ENCODE data around the gene SLC39A9.
"Not testable (repeated sequence)": the region's sequence is repeated elsewhere in the genome, so short reads cannot be mapped to it uniquely, and the experiment has no call there.

SLC39A9 gene

DNA sequence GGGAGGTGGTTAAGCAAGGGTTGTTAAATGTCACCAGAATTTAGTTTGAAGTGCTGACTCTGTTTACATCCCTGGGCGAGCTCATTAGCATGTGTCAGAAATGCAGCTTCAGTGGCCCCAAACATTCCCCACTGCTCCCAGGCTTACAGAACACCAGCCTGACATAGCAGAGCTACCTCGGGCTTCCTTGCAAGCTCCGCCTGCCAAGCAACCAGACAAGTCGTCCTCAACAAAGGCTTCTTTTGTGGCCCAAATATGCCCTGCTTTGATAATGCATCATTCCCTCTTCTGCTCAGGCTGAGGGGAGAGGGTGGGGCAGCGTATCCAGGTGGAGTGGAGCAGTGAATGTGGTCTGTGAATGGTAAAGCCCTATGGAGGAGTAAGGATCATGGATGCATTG, 28.4 kb upstream of the SLC39A9 start:
- no peak for DNase-seq (ENCODE audit: low read depth)

- no peak for DNase-seq (ENCODE audit: low read depth)
Observed at GRCh38 chr14:69372146-69372545, 26.3 kb upstream of the SLC39A9 start.

- no peak for DNase-seq (ENCODE audit: low read depth)
Observed at GRCh38 chr14:69373104-69373503, 25.4 kb upstream of the SLC39A9 start.

- DNase-seq (ENCODE audit: low read depth): no peak
Observed at GRCh38 chr14:69374235-69374634, 24.3 kb upstream of the SLC39A9 start.

DNA sequence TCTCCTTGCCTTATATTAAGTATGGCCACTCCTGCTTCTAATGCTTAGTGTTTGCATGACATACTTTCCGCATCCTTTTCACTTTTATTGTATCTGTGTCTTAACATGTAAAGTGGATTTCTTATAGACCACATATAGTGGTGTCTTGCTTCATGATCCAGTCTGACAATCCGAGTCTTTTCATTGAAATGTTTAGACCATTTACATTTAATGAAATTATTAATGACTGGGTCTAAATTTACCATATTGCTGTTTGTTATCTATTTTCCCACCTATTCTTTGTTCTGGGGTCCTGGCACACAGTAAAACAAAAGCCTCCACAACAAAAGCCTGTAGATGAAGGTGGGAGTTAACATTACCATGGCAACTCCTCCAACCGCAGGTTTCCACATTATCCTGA, 23.3 kb upstream of the SLC39A9 start:
- no peak for DNase-seq (ENCODE audit: low read depth)

GRCh38 chr14:69375722-69376121, 22.8 kb upstream of the SLC39A9 start:
- DNase-seq (ENCODE audit: low read depth): no peak

GRCh38 chr14:69376439-69376838, 22.1 kb upstream of the SLC39A9 start:
- DNase-seq (ENCODE audit: low read depth): peak; percentile 35

DNA sequence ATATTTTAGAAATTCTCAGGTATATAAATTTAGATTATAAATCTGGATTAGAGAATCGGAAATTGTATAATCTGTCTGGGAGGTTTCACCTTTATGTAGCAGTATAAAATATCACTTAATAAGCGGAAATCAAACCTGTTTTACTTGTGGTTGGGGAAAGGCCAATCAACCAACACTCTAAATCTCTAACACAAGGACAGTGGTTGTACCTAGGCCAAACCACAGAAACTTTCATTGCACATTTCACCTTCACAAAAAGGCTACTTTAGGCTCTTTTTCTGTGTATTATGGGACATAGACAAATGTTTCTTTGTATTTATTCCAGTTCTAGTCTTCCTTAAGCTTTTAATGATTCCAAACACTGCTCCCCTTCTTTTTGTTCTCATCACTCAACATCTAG, 20.2 kb upstream of the SLC39A9 start:
- no peak for DNase-seq (ENCODE audit: low read depth)

DNA sequence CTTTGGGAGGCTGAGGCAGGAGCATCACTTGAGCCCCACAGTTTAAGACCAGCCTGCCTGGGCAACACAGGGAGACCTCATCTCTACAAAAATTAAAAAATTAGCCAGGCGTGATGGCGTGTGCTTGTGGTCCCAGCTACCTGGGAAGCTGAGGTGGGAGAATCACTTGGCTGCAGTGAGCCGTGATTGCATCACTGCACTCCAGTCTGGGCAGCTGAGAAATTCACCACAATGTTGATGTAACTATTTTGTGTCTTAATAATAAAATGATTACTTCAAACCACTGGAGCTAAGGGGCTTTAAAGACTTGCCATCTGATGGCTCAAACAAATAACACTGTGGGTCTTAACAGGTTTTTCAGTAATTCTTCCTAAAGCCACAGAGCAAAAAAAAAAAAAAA, 11.2 kb upstream of the SLC39A9 start:
- DNase-seq (ENCODE audit: low read depth): no peak

DNA sequence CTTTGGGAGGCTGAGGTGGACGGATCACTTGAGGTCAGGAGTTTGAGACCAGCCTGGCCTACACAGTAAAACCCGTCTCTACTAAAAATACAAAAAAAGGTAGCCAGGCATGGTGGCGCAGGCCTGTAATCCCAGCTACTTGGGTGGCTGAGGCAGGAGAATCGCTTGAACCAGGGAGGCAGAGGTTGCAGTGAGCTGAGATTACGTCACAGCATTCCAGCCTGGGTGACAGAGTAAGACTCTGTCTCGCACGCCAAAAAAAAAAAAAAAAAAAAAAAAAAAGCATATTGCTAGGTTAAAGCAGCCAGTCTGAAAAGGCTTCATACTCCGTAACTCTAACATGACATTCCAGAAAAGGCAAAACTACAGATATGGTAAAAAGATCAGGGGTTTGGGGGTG, 7.1 kb upstream of the SLC39A9 start:
- not testable (repeated sequence) for DNase-seq (ENCODE audit: low read depth)

DNA sequence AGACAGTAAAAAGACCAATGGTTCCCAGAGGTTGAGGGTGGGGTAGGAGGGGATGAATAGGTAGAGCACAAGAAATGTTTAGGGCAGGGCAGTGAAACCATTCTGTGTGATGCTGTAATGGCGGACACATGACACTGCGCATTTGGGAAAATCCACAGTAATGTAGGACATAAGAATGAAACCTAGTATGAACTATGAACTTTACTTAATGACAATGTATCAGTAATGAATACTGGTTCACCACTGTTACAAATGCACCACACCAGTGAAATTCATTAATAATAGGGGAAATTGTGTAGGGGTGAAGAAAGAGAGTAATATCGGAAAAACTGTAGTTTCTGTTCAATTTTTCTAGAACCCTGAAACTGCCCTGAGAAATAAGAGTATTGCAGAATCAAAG, 6.0 kb upstream of the SLC39A9 start:
- DNase-seq (ENCODE audit: low read depth): no peak

DNA sequence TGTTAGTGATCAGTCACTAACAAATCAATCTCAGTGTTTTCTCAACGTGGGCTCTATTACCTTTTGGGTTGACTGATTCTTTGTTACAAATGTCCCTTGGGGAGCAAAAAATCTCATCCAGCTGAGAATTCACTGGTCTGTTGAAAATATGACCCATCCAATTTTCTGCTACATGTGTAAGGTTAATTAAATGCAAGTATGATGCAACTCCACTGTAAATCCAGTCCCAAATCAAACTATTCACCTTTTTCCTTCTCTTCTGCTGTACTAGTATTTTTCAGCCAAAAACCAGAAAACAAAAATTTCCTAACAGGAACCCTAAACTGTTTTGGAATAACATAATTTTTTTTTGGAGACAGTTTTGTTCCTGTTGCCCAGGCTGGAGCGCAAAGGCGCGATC, 2.6 kb upstream of the SLC39A9 start:
- DNase-seq (ENCODE audit: low read depth): no peak

GRCh38 chr14:69398818-69399210, 322 bp downstream of the SLC39A9 start:
- no peak for DNase-seq (ENCODE audit: low read depth)

DNA sequence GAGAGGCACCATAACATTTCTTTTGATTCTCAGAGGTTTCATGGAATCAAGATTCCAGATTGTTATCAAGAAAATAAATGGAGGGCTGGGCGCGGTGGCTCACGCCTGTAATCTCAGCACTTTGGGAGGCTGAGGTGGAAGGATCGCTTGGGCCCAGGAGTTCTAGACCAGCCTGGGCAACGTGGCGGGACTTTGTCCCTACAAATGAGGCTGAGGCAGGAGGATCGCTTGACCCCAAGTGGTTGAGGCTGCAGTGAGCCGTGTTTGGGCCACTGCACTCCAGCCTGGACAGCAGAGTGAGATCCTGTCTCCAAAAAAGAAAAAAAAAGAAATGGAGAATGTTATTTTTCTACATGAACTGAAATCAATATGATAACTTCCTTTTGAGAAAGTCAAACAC, 1.3 kb downstream of the SLC39A9 start:
- no peak for DNase-seq (ENCODE audit: low read depth)

- DNase-seq (ENCODE audit: low read depth): no peak
Observed at GRCh38 chr14:69400154-69400553, 1.7 kb downstream of the SLC39A9 start.

DNA sequence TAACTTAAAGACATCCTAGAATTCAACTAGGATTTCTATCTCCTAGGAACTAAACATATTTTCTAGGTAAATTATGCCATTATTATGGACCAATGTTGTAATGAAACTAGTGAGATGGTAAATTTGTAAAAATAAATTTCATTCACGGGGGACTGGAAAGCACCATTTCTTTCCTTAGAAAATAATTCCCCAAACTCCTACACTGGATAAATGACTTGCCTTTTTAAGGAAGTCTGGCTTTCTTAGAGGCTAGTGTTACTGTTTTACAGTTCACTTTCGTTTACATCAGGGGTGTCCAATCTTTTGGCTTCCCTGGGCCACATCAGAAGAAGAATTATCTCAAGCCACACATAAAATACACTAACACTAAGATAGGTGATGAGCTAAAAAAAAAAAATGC, 3.3 kb downstream of the SLC39A9 start:
- no peak for DNase-seq (ENCODE audit: low read depth)

DNA sequence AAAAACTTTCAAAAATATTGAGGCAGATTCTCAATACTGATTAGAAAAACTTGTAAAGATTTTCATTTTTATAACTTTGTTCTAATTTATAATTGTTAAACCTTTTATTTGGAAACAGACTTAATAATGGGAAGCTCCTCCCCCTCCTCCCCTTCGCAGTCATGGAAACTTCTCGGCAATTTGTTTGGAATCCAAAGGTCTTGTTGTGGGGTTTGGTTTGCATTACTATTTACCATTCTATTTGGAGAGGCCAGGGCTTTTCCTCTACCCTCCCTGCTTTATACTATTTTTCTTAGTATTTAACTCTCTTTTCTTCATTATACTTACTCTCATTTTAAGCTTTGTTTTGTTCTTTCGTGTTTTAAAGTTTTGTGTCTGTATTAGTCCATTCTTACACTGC, 6.0 kb downstream of the SLC39A9 start:
- DNase-seq (ENCODE audit: low read depth): no peak

DNA sequence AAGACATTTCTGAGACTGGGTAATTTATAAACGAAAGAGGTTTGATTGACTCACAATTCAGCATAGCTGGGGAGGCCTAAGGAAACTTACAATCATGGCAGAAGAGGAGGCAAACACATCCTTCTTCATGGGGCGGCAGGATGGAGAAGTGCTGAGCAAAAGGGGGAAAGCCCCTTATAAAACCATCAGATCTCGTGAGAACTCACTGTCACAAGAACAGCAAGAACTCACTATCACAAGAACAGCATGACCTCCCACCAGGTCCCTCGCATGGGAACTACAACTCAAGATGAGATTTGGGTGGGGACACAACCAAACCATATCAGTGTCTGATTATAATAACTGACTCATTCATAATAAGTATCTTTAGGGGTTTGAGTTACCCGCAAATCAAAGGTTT, 6.4 kb downstream of the SLC39A9 start:
- DNase-seq (ENCODE audit: low read depth): no peak

DNA sequence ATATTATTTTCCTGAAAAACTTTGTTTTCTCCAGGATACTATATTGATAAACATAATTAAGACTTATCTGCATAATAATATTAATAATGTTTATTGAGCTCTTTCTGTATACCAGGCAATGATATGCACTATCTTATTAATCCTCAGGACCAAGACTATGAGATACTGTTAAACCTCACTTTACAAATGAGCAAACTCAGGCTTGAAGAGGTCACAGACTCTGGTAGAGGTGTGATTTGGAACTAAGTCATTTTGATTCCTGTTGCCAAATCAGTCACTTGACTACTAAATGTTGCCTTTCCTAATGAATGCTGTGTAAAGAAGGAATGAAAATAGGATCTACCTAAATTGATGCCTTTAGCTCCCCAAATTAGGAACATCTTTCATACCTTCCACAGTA, 7.3 kb downstream of the SLC39A9 start:
- DNase-seq (ENCODE audit: low read depth): no peak

- DNase-seq (ENCODE audit: low read depth): no peak
Observed at GRCh38 chr14:69408331-69408960, 10.0 kb downstream of the SLC39A9 start.

DNA sequence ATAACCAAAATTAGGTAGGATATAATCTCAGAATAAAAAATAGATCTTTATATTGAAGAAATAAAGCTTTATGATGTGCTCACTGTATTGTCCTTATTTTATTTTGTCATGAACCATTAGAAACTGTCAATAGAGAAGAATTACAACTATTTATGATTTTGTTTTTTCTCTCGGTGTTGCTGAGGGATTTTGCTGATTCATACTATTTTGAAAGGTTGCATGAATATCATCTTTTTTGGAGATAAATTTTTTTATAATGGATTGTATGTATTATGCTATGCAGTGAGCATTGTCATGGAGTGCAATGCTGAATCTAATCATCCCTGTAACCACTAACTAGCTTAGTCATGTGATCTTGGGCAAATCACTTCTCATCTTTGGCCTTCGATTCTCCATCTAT, 15.0 kb downstream of the SLC39A9 start:
- no peak for DNase-seq (ENCODE audit: low read depth)

DNA sequence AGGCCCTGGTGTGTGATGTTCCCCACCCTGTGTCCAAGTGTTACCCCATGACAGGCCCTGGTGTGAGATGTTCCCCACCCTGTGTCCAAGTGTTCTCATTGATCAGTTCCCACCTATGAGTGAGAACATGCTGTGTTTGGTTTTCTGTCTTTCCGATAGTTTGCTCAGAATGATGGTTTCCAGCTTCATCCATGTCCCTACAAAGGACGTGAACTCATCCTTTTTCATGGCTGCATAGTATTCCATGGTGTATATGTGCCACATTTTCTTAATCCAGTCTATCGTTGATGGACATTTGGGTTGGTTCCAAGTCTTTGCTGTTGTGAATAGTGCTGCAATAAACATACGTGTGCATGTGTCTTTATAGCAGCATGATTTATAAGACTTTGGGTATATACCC, 17.6 kb downstream of the SLC39A9 start:
- DNase-seq (ENCODE audit: low read depth): not testable (repeated sequence)

DNA sequence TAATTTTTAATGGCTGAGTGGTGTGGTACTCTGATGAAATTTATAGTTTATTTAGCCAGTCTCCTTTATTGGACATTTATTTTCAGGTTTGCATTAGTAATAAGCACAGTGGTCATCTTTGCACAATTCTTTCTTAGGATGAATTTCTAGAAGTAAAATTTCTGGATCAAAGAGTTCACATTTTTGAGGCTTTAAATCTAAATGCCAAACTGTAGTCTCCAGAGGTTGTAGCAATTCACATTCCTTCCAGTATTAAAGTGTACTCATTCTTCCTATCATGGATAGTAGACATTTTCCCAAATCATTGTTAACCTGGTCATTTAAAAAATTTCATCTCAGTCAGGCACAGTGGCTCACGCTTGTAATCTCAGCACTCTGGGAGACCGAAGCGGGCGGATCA, 24.8 kb downstream of the SLC39A9 start:
- no peak for DNase-seq (ENCODE audit: low read depth)

GRCh38 chr14:69424149-69424923, 25.8 kb downstream of the SLC39A9 start:
- DNase-seq (ENCODE audit: low read depth): peak; percentile 10

Measured in non-pigmented ciliary epithelial cell (primary cell).